ENCODE results near the gene RAD51. TPM values are rescaled to one million over a fixed set of nuclear protein-coding genes. Genes with fewer than 3 reads are reported as not detected.

The RAD51 gene
- total and polyA plus RNA-seq, 8 donors = 0.15 to 1.3 (median 0.45) TPM

- Histone ChIP-seq H3K27ac (peak overlapping the region; percentile 62 to 83 (median 78)), H3K4me1 (peaks cover 0 to 6% (median 3%) of the 10 kb centered on the region in 3 donors), H3K27me3 (no peaks in the 10 kb centered on the region), H3K9me3 (no peaks in the 10 kb centered on the region), H3K36me3 (peaks cover 0 to 9% (median 5%) of the 10 kb centered on the region in 3 donors), H3K4me3 (peak overlapping the region; percentile 69 to 92 (median 78))
- intact Hi-C loops (cut with DNase I) = no loop called here
- DNase-seq (peak in 4 of 6 donors; percentile 31 to 84 (median 57)), ATAC-seq (peak; percentile 35 to 72 (median 63)), FAIRE-seq (no peak)
- 0% methylated on average over 22 of the region's 22 CpGs for WGBS, 2 donors
- TF ChIP-seq CTCF (IDR thresholded peaks at IDR 0.05) = no peak
Measured at GRCh38 chr15:40754574-40754882, 59.6 kb downstream of the RAD51 start.

- Histone ChIP-seq H3K4me1 (peaks cover 0 to 6% (median 3%) of the 10 kb centered on the region in 3 donors), H3K36me3 (peaks cover 0 to 9% (median 5%) of the 10 kb centered on the region in 3 donors), H3K27me3 (no peaks in the 10 kb centered on the region), H3K27ac (peak within 1 kb of the TSS; percentile 62 to 83 (median 78)), H3K9me3 (no peaks in the 10 kb centered on the region), H3K4me3 (peak within 1 kb of the TSS; percentile 69 to 92 (median 78))
- no peak for FAIRE-seq
- DNase-seq = peak; percentile 88 to 98 (median 95)
- intact Hi-C loops (cut with DNase I) = no loop called here
- 0 to 1% methylated on average over 63 to 66 of the region's 66 CpGs for WGBS, 2 donors
- no peak for TF ChIP-seq CTCF (IDR thresholded peaks at IDR 0.05)
- peak; percentile 99 to 100 (median 99) for ATAC-seq
Measured at GRCh38 chr15:40754883-40755811, 60.2 kb downstream of the RAD51 start, which contains the start of gene RMDN3. Gene RMDN3 (minus strand): TSS chr15:40755254. CDS start chr15:40754783, 471 bp downstream.

- no peak for FAIRE-seq
- TF ChIP-seq CTCF (IDR thresholded peaks at IDR 0.05) = no peak
- intact Hi-C loops (cut with DNase I) = no loop called here
- Histone ChIP-seq H3K36me3 (peaks cover 0 to 5% (median 3%) of the 10 kb centered on the region in 3 donors), H3K4me3 (peak overlapping the region; percentile 69 to 92 (median 78)), H3K9me3 (no peaks in the 10 kb centered on the region), H3K4me1 (peaks cover 0 to 6% (median 3%) of the 10 kb centered on the region in 3 donors), H3K27me3 (no peaks in the 10 kb centered on the region), H3K27ac (peak overlapping the region in 3 of 4 donors; percentile 62 to 78 (median 77))
- peak in 1 of 6 donors; percentile 50 for DNase-seq
- no peak for ATAC-seq
- 56 to 60% methylated on average over 10 of the region's 10 CpGs for WGBS, 2 donors
Measured at GRCh38 chr15:40755812-40756208, 60.8 kb downstream of the RAD51 start.

GRCh38 chr15:40756938-40757337 is 62.0 kb downstream of the RAD51 start:
- H3K4me1 ChIP-seq = peaks cover 0 to 6% (median 3%) of the 10 kb centered on the region in 3 donors
- no peak for FAIRE-seq
- no peaks in the 10 kb centered on the region for H3K9me3 ChIP-seq
- H3K27me3 ChIP-seq = no peaks in the 10 kb centered on the region
- H3K27ac ChIP-seq = no peak overlapping the region
- peak in 1 of 6 donors; percentile 7 for DNase-seq
- no peaks in the 10 kb centered on the region for H3K36me3 ChIP-seq
- no peak for TF ChIP-seq CTCF (IDR thresholded peaks at IDR 0.05)
- no peak for ATAC-seq
- 54 to 64% methylated on average over 6 of the region's 6 CpGs for WGBS, 2 donors
- H3K4me3 ChIP-seq = no peak overlapping the region
- intact Hi-C loops (cut with DNase I) = no loop called here

Data from pancreas (tissue), 10 donors.